RWPE1 (cell line): ENCODE results near the gene SLC41A1.

Source experiments
- CTCF ChIA-PET: fragments of 350-600 bp; sonication (Branson Sonifier 250); formaldehyde crosslinking; extraction: SDS; loops from one replicate; lab custom pipeline; 2021; lab: Yijun Ruan, JAX
- POLR2A ChIA-PET: fragments of 400-600 bp; formaldehyde crosslinking; extraction: SDS; loops from one replicate; lab custom pipeline; 2020; ENCODE audit warnings: antibody characterized with exemption; ENCODE audit not compliant: low non-redundant PET; lab: Yijun Ruan, JAX
- DNase-seq: peaks from one replicate; pipeline ENCODE4 v3.0.0; 2012; ENCODE audit warnings: low spot score
- H3K27ac ChIP-seq: fragments of 450-650 bp; 2 replicates; pipeline ENCODE4 v1.5.1; 2017
- TF ChIP-seq, protein P1 (sequence below): fragments of 450-650 bp; conservative IDR thresholded peaks from 2 replicates; pipeline ENCODE4 v1.5.1; 2017; ENCODE audit warnings: low read depth, mild to moderate bottlenecking

The SLC41A1 gene

DNA sequence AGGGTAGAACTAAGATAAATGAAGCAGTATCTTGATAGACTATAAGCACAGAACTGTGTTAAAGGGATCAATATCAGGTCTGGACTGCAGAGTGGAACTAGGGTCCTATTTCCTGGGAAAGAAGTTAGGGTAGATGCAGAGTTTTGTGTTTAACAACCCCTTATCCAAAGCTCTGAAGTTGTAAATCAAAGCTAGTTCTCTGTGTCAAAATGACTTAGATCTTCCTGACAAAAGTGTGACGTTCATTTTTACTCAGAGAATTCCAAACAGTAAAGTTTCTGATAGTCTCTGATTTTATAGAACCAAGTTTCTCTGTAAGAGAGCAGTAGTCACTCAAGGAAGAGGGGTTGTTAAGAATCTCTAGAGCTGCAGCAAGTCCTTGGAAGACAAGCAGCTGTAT is 71.3 kb downstream of the SLC41A1 start:
- TF ChIP-seq, protein P1, sequence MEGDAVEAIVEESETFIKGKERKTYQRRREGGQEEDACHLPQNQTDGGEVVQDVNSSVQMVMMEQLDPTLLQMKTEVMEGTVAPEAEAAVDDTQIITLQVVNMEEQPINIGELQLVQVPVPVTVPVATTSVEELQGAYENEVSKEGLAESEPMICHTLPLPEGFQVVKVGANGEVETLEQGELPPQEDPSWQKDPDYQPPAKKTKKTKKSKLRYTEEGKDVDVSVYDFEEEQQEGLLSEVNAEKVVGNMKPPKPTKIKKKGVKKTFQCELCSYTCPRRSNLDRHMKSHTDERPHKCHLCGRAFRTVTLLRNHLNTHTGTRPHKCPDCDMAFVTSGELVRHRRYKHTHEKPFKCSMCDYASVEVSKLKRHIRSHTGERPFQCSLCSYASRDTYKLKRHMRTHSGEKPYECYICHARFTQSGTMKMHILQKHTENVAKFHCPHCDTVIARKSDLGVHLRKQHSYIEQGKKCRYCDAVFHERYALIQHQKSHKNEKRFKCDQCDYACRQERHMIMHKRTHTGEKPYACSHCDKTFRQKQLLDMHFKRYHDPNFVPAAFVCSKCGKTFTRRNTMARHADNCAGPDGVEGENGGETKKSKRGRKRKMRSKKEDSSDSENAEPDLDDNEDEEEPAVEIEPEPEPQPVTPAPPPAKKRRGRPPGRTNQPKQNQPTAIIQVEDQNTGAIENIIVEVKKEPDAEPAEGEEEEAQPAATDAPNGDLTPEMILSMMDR: no peak
- no peak overlapping the region for H3K27ac ChIP-seq
- ChIA-PET POLR2A (no interaction called here), CTCF (interaction anchor here (1.4 kb wide), 1 partner anchor 150 kb away, joined by 4 read pairs; no protein-coding TSS in a partner anchor)
- DNase-seq: no peak

DNA sequence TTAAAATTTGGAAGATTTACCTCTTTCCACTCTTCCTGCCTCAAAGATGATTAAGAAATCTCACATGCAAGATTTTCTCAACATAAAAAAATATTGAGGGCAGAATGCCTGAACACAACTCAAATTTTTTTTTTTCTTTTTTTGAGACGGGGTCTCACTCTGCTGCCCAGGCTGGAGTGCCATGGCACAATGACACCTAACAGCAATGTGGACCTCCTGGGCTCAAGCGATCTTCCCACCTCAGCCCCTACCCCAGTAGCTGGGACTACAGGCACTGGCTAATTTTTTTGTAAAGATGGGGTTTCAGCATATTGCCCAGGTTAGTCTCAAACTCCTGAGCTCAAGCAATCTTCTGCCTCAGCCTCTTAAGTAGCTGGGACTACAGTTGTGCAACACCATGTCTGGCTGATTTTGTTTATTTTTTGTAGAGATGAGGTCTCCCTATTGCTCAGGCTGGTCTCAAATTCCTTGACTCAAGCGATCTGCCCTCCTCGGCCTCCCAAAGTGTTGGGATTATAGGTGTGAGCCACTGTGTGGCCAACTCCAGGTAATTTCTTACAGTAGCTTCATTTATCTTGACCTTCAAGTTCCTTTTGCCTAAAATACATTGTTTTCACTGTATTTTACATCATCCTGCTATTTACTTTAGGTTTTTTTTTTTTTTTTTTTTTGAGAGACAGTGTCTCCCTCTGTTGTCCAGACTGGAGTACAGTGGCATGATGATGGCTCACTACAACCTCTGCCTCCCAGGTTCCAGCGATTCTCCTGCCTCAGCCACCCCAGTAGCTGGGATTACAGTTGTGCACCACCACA is 73.4 kb downstream of the SLC41A1 start:
- DNase-seq: no peak
- ChIA-PET POLR2A (no interaction called here), CTCF (interaction anchor here (0.5 to 1.7 kb wide), 5 partner anchors 9 to 82 kb away, joined by 3 to 5 read pairs (median 3); no protein-coding TSS in a partner anchor)
- peak overlapping the region; percentile 28; the same call in 1 of the 2 replicates for H3K27ac ChIP-seq
- TF ChIP-seq, protein P1: no peak
